Gastroesophageal sphincter (tissue), 4 donors: Measurements from ENCODE around the gene COTL1. TPM values are rescaled to one million over a fixed set of nuclear protein-coding genes. Genes with fewer than 3 reads are reported as not detected.

Experiments
- ATAC-seq: fragments of 150-250 bp; one replicate; pipeline ENCODE4 v1.9.1; 2016; ENCODE audit warnings: mild to moderate bottlenecking, moderate library complexity
- H3K27ac ChIP-seq, 4 donors: fragments of 200-600 bp; sonication (generic) in 3 of 4; 1 replicate in 3 of 4; 2 replicates in 1 of 4; pipeline ENCODE4 v1.5.1; 2016 to 2019
- H3K27me3 ChIP-seq: fragments of 200-600 bp; sonication (generic); one replicate; pipeline ENCODE4 v1.5.1; 2019
- H3K36me3 ChIP-seq, 2 donors: fragments of 200-600 bp; sonication (generic); one replicate each; pipeline ENCODE4 v1.5.1; 2019; ENCODE audit warnings: control low read depth in 1 of 2
- H3K4me1 ChIP-seq, 3 donors: fragments of 200-600 bp; sonication (generic); 1 replicate in 2 of 3; 2 replicates in 1 of 3; pipeline ENCODE4 v1.5.1; 2016 to 2019; ENCODE audit warnings: control low read depth in 2 of 3
- H3K4me3 ChIP-seq, 2 donors: fragments of 200-600 bp; sonication (generic); one replicate each; pipeline ENCODE4 v1.5.1; 2019; ENCODE audit warnings: mild to moderate bottlenecking in 1 of 2, moderate library complexity in 1 of 2
- H3K9me3 ChIP-seq, 3 donors: fragments of 200-600 bp; sonication (generic); one replicate each; pipeline ENCODE4 v1.5.1; 2017 to 2019; ENCODE audit warnings: control low read depth in 2 of 3
- CTCF ChIP-seq, 4 experiments: fragments of 200-600 bp in 2 of 4; fragments of 450-650 bp in 2 of 4; sonication (generic) in 1 of 4; IDR thresholded peaks; one replicate each; pipeline ENCODE4 v1.5.1; 2017 to 2019; ENCODE audit warnings: antibody characterized with exemption in 4 of 4, mild to moderate bottlenecking in 2 of 4, moderate library complexity in 2 of 4
- EP300 ChIP-seq: sonication (generic); formaldehyde crosslinking; IDR thresholded peaks from one replicate; pipeline ENCODE4 v1.6.1; 2017; ENCODE audit warnings: antibody characterized with exemption, mild to moderate bottlenecking
- POLR2A ChIP-seq, 2 donors: fragments of 450-650 bp; IDR thresholded peaks; one replicate each; pipeline ENCODE4 v1.6.1; 2017; ENCODE audit warnings: antibody characterized with exemption in 2 of 2, mild to moderate bottlenecking in 2 of 2, moderate library complexity in 1 of 2
- POLR2AphosphoS5 ChIP-seq: sonication (generic); formaldehyde crosslinking; IDR thresholded peaks from one replicate; pipeline ENCODE4 v1.6.1; 2017; ENCODE audit warnings: antibody characterized with exemption
- WGBS, 2 donors: methylation state at CpG; one replicate each; pipeline ENCODE4 v1.1.5; 2018; ENCODE audit warnings: low coverage in 1 of 2; 5-methylcytosine and 5-hydroxymethylcytosine counted together
- total RNA-seq, 4 donors: library from RNA; depleted of rRNA; stranded (reverse); fragments of >200 nt; gene quantifications; one replicate each; pipeline ENCODE4 v1.1.0, GENCODE V29; 2016

COTL1 gene
- total RNA-seq, 4 donors from 2014 or later: 13.1 to 46.2 (median 37.3) TPM

GRCh38 chr16:84546669-84547545, 71.0 kb downstream of the COTL1 start:
- H3K36me3 ChIP-seq: no peaks in the 10 kb centered on the region

GRCh38 chr16:84545114-84545737, 72.7 kb downstream of the COTL1 start:
- no peak for ATAC-seq
- no peak overlapping the region for H3K27ac ChIP-seq
- TF ChIP-seq POLR2A (IDR thresholded peaks at IDR 0.05): no peak
- TF ChIP-seq POLR2AphosphoS5: no peak
- no peak for TF ChIP-seq EP300
- TF ChIP-seq CTCF (IDR thresholded peaks at IDR 0.05): no peak
- no peak overlapping the region for H3K4me3 ChIP-seq
- 81% methylated on average over 7 of the region's 12 CpGs; no CpG with 5 or more reads in 1 of the 2 donors for WGBS, 2 donors
- H3K4me1 ChIP-seq: peaks cover 0 to 8% (median 0%) of the 10 kb centered on the region in 3 donors
- peaks cover 6% of the 10 kb centered on the region for H3K27me3 ChIP-seq
- no peaks in the 10 kb centered on the region for H3K36me3 ChIP-seq
- no peaks in the 10 kb centered on the region for H3K9me3 ChIP-seq

More at GRCh38 chr16:84546669-84547545, 71.0 kb downstream of the COTL1 start:
- H3K4me3 ChIP-seq: no peak overlapping the region
- peaks cover 0 to 8% (median 0%) of the 10 kb centered on the region in 3 donors for H3K4me1 ChIP-seq
- no peak overlapping the region for H3K27ac ChIP-seq
- TF ChIP-seq EP300 (no peak), CTCF (IDR thresholded peaks at IDR 0.05) (no peak), POLR2A (IDR thresholded peaks at IDR 0.05) (no peak), POLR2AphosphoS5 (no peak)
- H3K9me3 ChIP-seq: no peaks in the 10 kb centered on the region
- 78 to 79% methylated on average over 15 to 21 of the region's 22 CpGs for WGBS, 2 donors
- no peak for ATAC-seq
- H3K27me3 ChIP-seq: peaks cover 6% of the 10 kb centered on the region

GRCh38 chr16:84544031-84544773, 73.7 kb downstream of the COTL1 start:
- ATAC-seq: no peak
- WGBS, 2 donors: 59 to 67% methylated on average over 9 to 22 of the region's 25 CpGs
- H3K9me3 ChIP-seq: no peaks in the 10 kb centered on the region
- no peak overlapping the region for H3K4me3 ChIP-seq
- H3K36me3 ChIP-seq: no peaks in the 10 kb centered on the region
- no peak for TF ChIP-seq EP300
- TF ChIP-seq CTCF (IDR thresholded peaks at IDR 0.05): no peak
- no peak for TF ChIP-seq POLR2AphosphoS5
- no peak for TF ChIP-seq POLR2A (IDR thresholded peaks at IDR 0.05)
- H3K27me3 ChIP-seq: peaks cover 6% of the 10 kb centered on the region
- no peak overlapping the region for H3K27ac ChIP-seq
- peaks cover 0 to 3% (median 0%) of the 10 kb centered on the region in 3 donors for H3K4me1 ChIP-seq

GRCh38 chr16:84543253-84543652, 74.6 kb downstream of the COTL1 start:
- Histone ChIP-seq H3K36me3 (no peaks in the 10 kb centered on the region), H3K4me1 (no peaks in the 10 kb centered on the region), H3K27ac (no peak overlapping the region), H3K4me3 (no peak overlapping the region), H3K27me3 (peaks cover 6% of the 10 kb centered on the region), H3K9me3 (no peaks in the 10 kb centered on the region)
- WGBS, 2 donors: 94 to 100% methylated on average over 2 of the region's 2 CpGs
- ATAC-seq: no peak
- TF ChIP-seq EP300 (no peak), POLR2AphosphoS5 (no peak), CTCF (IDR thresholded peaks at IDR 0.05) (no peak), POLR2A (IDR thresholded peaks at IDR 0.05) (no peak)
